Large intestine (tissue), 3 donors: ENCODE measurements around the gene SEL1L2. TPM values are rescaled to one million over a fixed set of nuclear protein-coding genes. Genes with fewer than 3 reads are reported as not detected.
A peak's percentile ranks its signal among the peaks of the same experiment; 100 is the strongest.

Experiments used
- DNase-seq, 2 donors: peaks; one replicate each; pipeline versions ENCODE4 v3.0.0 to v3.0.0-alpha.2; 2013
- H3K27ac ChIP-seq: one replicate; pipeline ENCODE4 v1.5.1; 2013; ENCODE audit warnings: low read length
- H3K27me3 ChIP-seq: 2 replicates; pipeline ENCODE4 v1.6.1; 2013; ENCODE audit warnings: low read length; ENCODE audit not compliant: control insufficient read depth, insufficient read depth
- H3K36me3 ChIP-seq: 2 replicates; pipeline ENCODE4 v1.6.1; 2013; ENCODE audit warnings: low read length; ENCODE audit not compliant: control insufficient read depth, insufficient read depth
- H3K4me1 ChIP-seq: one replicate; pipeline ENCODE4 v1.6.1; 2013; ENCODE audit warnings: low read length; ENCODE audit not compliant: control insufficient read depth, insufficient read depth
- H3K4me3 ChIP-seq: one replicate; pipeline ENCODE4 v1.5.1; 2013; ENCODE audit warnings: low read length
- H3K9me3 ChIP-seq: one replicate; pipeline ENCODE4 v1.6.1; 2013; ENCODE audit warnings: mild to moderate bottlenecking, low read depth, low read length, moderate library complexity; ENCODE audit not compliant: control insufficient read depth
- WGBS: methylation state at CpG from one replicate; pipeline ENCODE4 v1.1.5; 2013; ENCODE audit warnings: low lambda C conversion rate; ENCODE audit not compliant: insufficient coverage; 5-methylcytosine and 5-hydroxymethylcytosine counted together
- polyA plus RNA-seq: library from polyadenylated mRNA; unstranded; fragments of 120-200 nt; gene quantifications from one replicate; pipeline ENCODE4 v1.2.1, GENCODE V29; 2013

The SEL1L2 gene
- polyA plus RNA-seq, 1 donor: not detected

- peak in 1 of 2 donors; percentile 9 for DNase-seq
- H3K4me1 ChIP-seq: no peaks in the 10 kb centered on the region
- no peaks in the 10 kb centered on the region for H3K27me3 ChIP-seq
- H3K27ac ChIP-seq: no peak overlapping the region
- H3K36me3 ChIP-seq: peaks cover 65% of the 10 kb centered on the region
- no peaks in the 10 kb centered on the region for H3K9me3 ChIP-seq
- H3K4me3 ChIP-seq: no peak overlapping the region
- WGBS: no CpG with 5 or more reads among the region's 7 CpGs
These were observed 189.7 kb downstream of the SEL1L2 start for GRCh38 chr20:13800728-13801134.

GRCh38 chr20:13799974-13800373 lies 190.4 kb downstream of the SEL1L2 start:
- no peak for DNase-seq
- Histone ChIP-seq H3K36me3 (peaks cover 71% of the 10 kb centered on the region), H3K27ac (no peak overlapping the region), H3K4me1 (no peaks in the 10 kb centered on the region), H3K4me3 (no peak overlapping the region), H3K9me3 (no peaks in the 10 kb centered on the region), H3K27me3 (no peaks in the 10 kb centered on the region)
- WGBS: 84% methylated on average over 2 of the region's 2 CpGs

Other genes with a start within 250 kb of the SEL1L2 start
- 20.0 TPM for gene ESF1, start 205.7 kb downstream of the SEL1L2 start, polyA plus RNA-seq
- gene NDUFAF5, start 205.6 kb downstream of the SEL1L2 start, polyA plus RNA-seq: 22.7 TPM
- gene MACROD2, start 4.9 kb upstream of the SEL1L2 start, polyA plus RNA-seq: 5.4 TPM